Stimulated activated naive CD8-positive, alpha-beta T cell treated with anti-CD3 and anti-CD28 coated beads, Interleukin-15, amount 100 ng/mL, for 72 hours (primary cell): Measurements from ENCODE around the gene CDH4.
"Not testable (repeated sequence)": the region's sequence is repeated elsewhere in the genome, so short reads cannot be mapped to it uniquely, and the experiment has no call there.

Experiments used
- ATAC-seq: fragments of 150-1000 bp; cut with Tn5 transposase; 2 replicates; pipeline ENCODE4 v1.10.0; 2021; ENCODE audit warnings: mild to moderate bottlenecking, moderate library complexity
- DNase-seq, 2 donors: peaks; one replicate each; pipeline ENCODE4 v3.0.0; 2021 to 2022
- H3K27ac Mint-ChIP-seq, 2 donors: one replicate each; pipeline ENCODE4 v1.8.0; 2022; ENCODE audit warnings: mild to moderate bottlenecking in 2 of 2, mixed read lengths in 2 of 2, moderate library complexity in 2 of 2
- H3K27me3 Mint-ChIP-seq: one replicate; pipeline ENCODE4 v1.8.0; 2022; ENCODE audit warnings: mixed read lengths
- H3K4me1 Mint-ChIP-seq: one replicate; pipeline ENCODE4 v1.8.0; 2022; ENCODE audit warnings: mild to moderate bottlenecking, mixed read lengths
- H3K4me3 Mint-ChIP-seq, 2 donors: one replicate each; pipeline ENCODE4 v1.8.0; 2022; ENCODE audit warnings: mild to moderate bottlenecking in 2 of 2, mixed read lengths in 2 of 2, moderate library complexity in 1 of 2
- H3K9me3 Mint-ChIP-seq, 2 donors: one replicate each; pipeline ENCODE4 v1.8.0; 2022; ENCODE audit warnings: mixed read lengths in 2 of 2

Gene CDH4

GRCh38 chr20:61971595-61971994, 719.5 kb downstream of the CDH4 start:
- H3K27ac Mint-ChIP-seq: not testable (repeated sequence)

GRCh38 chr20:61972636-61973508, 720.8 kb downstream of the CDH4 start:
- no peaks in the 10 kb centered on the region for H3K9me3 Mint-ChIP-seq
- H3K4me1 Mint-ChIP-seq: no peaks in the 10 kb centered on the region
- no peak overlapping the region for H3K27ac Mint-ChIP-seq
- no peak overlapping the region for H3K4me3 Mint-ChIP-seq
- H3K27me3 Mint-ChIP-seq: peaks cover 8% of the 10 kb centered on the region
- DNase-seq (no peak), ATAC-seq (no peak)

More at GRCh38 chr20:61971595-61971994, 719.5 kb downstream of the CDH4 start:
- DNase-seq, H3K4me3 Mint-ChIP-seq, H3K4me1 Mint-ChIP-seq, ATAC-seq, H3K9me3 Mint-ChIP-seq: not testable (repeated sequence)
- H3K27me3 Mint-ChIP-seq: peaks cover 17% of the 10 kb centered on the region

GRCh38 chr20:61973515-61974356, 721.7 kb downstream of the CDH4 start:
- no peak for ATAC-seq
- Mint-ChIP-seq H3K27me3 (no peaks in the 10 kb centered on the region), H3K4me3 (no peak overlapping the region), H3K27ac (no peak overlapping the region), H3K9me3 (no peaks in the 10 kb centered on the region), H3K4me1 (no peaks in the 10 kb centered on the region)
- DNase-seq: no peak

- no peaks in the 10 kb centered on the region for H3K27me3 Mint-ChIP-seq
- ATAC-seq: no peak
Measured at GRCh38 chr20:61974357-61974665, 722.2 kb downstream of the CDH4 start.

GRCh38 chr20:61975407-61976129, 723.5 kb downstream of the CDH4 start:
- peak overlapping the region in 1 of 2 donors; percentile 71 for H3K27ac Mint-ChIP-seq
- no peak overlapping the region for H3K4me3 Mint-ChIP-seq
- H3K4me1 Mint-ChIP-seq: no peaks in the 10 kb centered on the region
- no peak for ATAC-seq
- H3K9me3 Mint-ChIP-seq: no peaks in the 10 kb centered on the region
- DNase-seq: no peak
- no peaks in the 10 kb centered on the region for H3K27me3 Mint-ChIP-seq

More at GRCh38 chr20:61974357-61974665, 722.2 kb downstream of the CDH4 start:
- Mint-ChIP-seq H3K4me1 (no peaks in the 10 kb centered on the region), H3K27ac (no peak overlapping the region), H3K4me3 (no peak overlapping the region), H3K9me3 (no peaks in the 10 kb centered on the region)
- DNase-seq: no peak

GRCh38 chr20:61976263-61976643, 724.2 kb downstream of the CDH4 start:
- H3K4me3 Mint-ChIP-seq: no peak overlapping the region
- peaks cover 6% of the 10 kb centered on the region for H3K4me1 Mint-ChIP-seq
- ATAC-seq (no peak), DNase-seq (no peak)
- H3K27me3 Mint-ChIP-seq: no peaks in the 10 kb centered on the region
- peak overlapping the region in 1 of 2 donors; percentile 71 for H3K27ac Mint-ChIP-seq
- H3K9me3 Mint-ChIP-seq: peaks cover 2% of the 10 kb centered on the region in 2 donors

GRCh38 chr20:61976644-61977418, 724.8 kb downstream of the CDH4 start:
- Mint-ChIP-seq H3K27me3 (no peaks in the 10 kb centered on the region), H3K27ac (no peak overlapping the region), H3K9me3 (peaks cover 6 to 8% of the 10 kb centered on the region in 2 donors), H3K4me1 (peaks cover 11% of the 10 kb centered on the region), H3K4me3 (no peak overlapping the region)
- ATAC-seq: no peak
- DNase-seq: no peak

- no peak for DNase-seq
- Mint-ChIP-seq H3K9me3 (peaks cover 11 to 14% of the 10 kb centered on the region in 2 donors), H3K27me3 (no peaks in the 10 kb centered on the region), H3K27ac (no peak overlapping the region), H3K4me1 (peaks cover 17% of the 10 kb centered on the region), H3K4me3 (no peak overlapping the region)
- no peak for ATAC-seq
Measured at GRCh38 chr20:61977419-61977786, 725.3 kb downstream of the CDH4 start.

GRCh38 chr20:61978491-61978890, 726.4 kb downstream of the CDH4 start:
- peaks cover 11 to 16% of the 10 kb centered on the region in 2 donors for H3K9me3 Mint-ChIP-seq
- no peaks in the 10 kb centered on the region for H3K27me3 Mint-ChIP-seq
- no peak overlapping the region for H3K4me3 Mint-ChIP-seq
- ATAC-seq: no peak
- H3K27ac Mint-ChIP-seq: peak overlapping the region in 1 of 2 donors; percentile 83
- no peak for DNase-seq
- H3K4me1 Mint-ChIP-seq: peaks cover 19% of the 10 kb centered on the region

GRCh38 chr20:61979090-61979489, 727.0 kb downstream of the CDH4 start:
- H3K9me3 Mint-ChIP-seq: peaks cover 11 to 17% of the 10 kb centered on the region in 2 donors
- DNase-seq: no peak
- no peak overlapping the region for H3K4me3 Mint-ChIP-seq
- H3K27ac Mint-ChIP-seq: peak overlapping the region in 1 of 2 donors; percentile 83
- H3K4me1 Mint-ChIP-seq: peaks cover 23% of the 10 kb centered on the region
- no peaks in the 10 kb centered on the region for H3K27me3 Mint-ChIP-seq
- no peak for ATAC-seq

- Mint-ChIP-seq H3K9me3 (peaks cover 11 to 24% of the 10 kb centered on the region in 2 donors), H3K4me3 (no peak overlapping the region), H3K27me3 (no peaks in the 10 kb centered on the region), H3K4me1 (peaks cover 30% of the 10 kb centered on the region), H3K27ac (no peak overlapping the region)
- ATAC-seq (no peak), DNase-seq (no peak)
Measured at GRCh38 chr20:61979701-61980635, 727.9 kb downstream of the CDH4 start.

- ATAC-seq (no peak), DNase-seq (peak in 1 of 2 donors; percentile 31)
- peak overlapping the region; percentile 33 to 74 for H3K27ac Mint-ChIP-seq
- H3K4me3 Mint-ChIP-seq: no peak overlapping the region
- peaks cover 30% of the 10 kb centered on the region for H3K4me1 Mint-ChIP-seq
- peaks cover 11 to 24% of the 10 kb centered on the region in 2 donors for H3K9me3 Mint-ChIP-seq
- H3K27me3 Mint-ChIP-seq: no peaks in the 10 kb centered on the region
Measured at GRCh38 chr20:61980647-61981583, 728.9 kb downstream of the CDH4 start.

GRCh38 chr20:61981691-61982090, 729.6 kb downstream of the CDH4 start:
- peaks cover 30% of the 10 kb centered on the region for H3K4me1 Mint-ChIP-seq
- not testable (repeated sequence) for H3K4me3 Mint-ChIP-seq, DNase-seq, H3K27ac Mint-ChIP-seq, ATAC-seq, H3K27me3 Mint-ChIP-seq
- peaks cover 11 to 25% of the 10 kb centered on the region in 2 donors for H3K9me3 Mint-ChIP-seq
